CD14-positive monocyte (primary cell): Measurements from ENCODE around the gene WDTC1. TPM values are rescaled to one million over a fixed set of nuclear protein-coding genes. Genes with fewer than 3 reads are reported as not detected.
"Not testable (repeated sequence)": the region's sequence is repeated elsewhere in the genome, so short reads cannot be mapped to it uniquely, and the experiment has no call there.

Experiments
- DNase-seq, 3 donors: peaks; one replicate each; pipeline ENCODE4 v3.0.0-alpha.2; 2011 to 2022
- H2AFZ ChIP-seq: 2 replicates; pipeline ENCODE4 v1.6.0; 2012; ENCODE audit warnings: mild to moderate bottlenecking, low read depth, low read length, inconsistent platforms; ENCODE audit not compliant: insufficient read depth, poor library complexity, severe bottlenecking
- H3K27ac ChIP-seq, 2 donors: 1 replicate in 1 of 2; 2 replicates in 1 of 2; pipeline ENCODE4 v1.5.1; 2012 to 2013; ENCODE audit warnings: low read length in 2 of 2, control low read depth in 1 of 2, inconsistent platforms in 1 of 2, low read depth in 1 of 2, mild to moderate bottlenecking in 1 of 2
- H3K27me3 ChIP-seq, 2 donors: one replicate each; pipeline versions ENCODE4 v1.6.0 to v1.6.1; 2011 to 2013; ENCODE audit warnings: low read length in 2 of 2; ENCODE audit not compliant: control insufficient read depth in 2 of 2, insufficient read depth in 2 of 2
- H3K36me3 ChIP-seq, 2 donors: replicated peaks in 1 of 2; 1 replicate in 1 of 2; 2 replicates in 1 of 2; pipeline versions ENCODE4 v1.5.1 to v1.6.1; 2012 to 2013; ENCODE audit warnings: low read length in 2 of 2, control low read depth in 1 of 2, inconsistent platforms in 1 of 2, mild to moderate bottlenecking in 1 of 2; ENCODE audit not compliant: insufficient read depth in 2 of 2, control insufficient read depth in 1 of 2
- H3K4me1 ChIP-seq, 2 donors: 1 replicate in 1 of 2; 2 replicates in 1 of 2; pipeline versions ENCODE4 v1.5.1 to v1.6.1; 2012 to 2013; ENCODE audit warnings: low read length in 2 of 2, control low read depth in 1 of 2, inconsistent platforms in 1 of 2, mild to moderate bottlenecking in 1 of 2, moderate library complexity in 1 of 2; ENCODE audit not compliant: insufficient read depth in 2 of 2, control insufficient read depth in 1 of 2
- H3K4me2 ChIP-seq: replicated peaks from 2 replicates; pipeline ENCODE3; 2012; ENCODE audit warnings: low read length, moderate library complexity, mild to moderate bottlenecking; ENCODE audit not compliant: poor library complexity, severe bottlenecking; ENCODE audit errors: extremely low read depth
- H3K4me3 ChIP-seq, 3 experiments: fragments of 200-600 bp in 1 of 3; sonication (generic) in 1 of 3; replicated peaks in 1 of 3; 1 replicate in 2 of 3; 2 replicates in 1 of 3; pipeline ENCODE4 v1.5.1; 2011 to 2013; ENCODE audit warnings: low read length in 3 of 3, mild to moderate bottlenecking in 3 of 3, control low read depth in 2 of 3, low read depth in 2 of 3, inconsistent platforms in 1 of 3, moderate library complexity in 1 of 3
- H3K79me2 ChIP-seq: 2 replicates; pipeline ENCODE4 v1.6.0; 2012; ENCODE audit warnings: mild to moderate bottlenecking, control low read depth, inconsistent platforms, low read length, moderate library complexity; ENCODE audit not compliant: insufficient read depth
- H3K9ac ChIP-seq: 2 replicates; pipeline ENCODE4 v1.6.0; 2017; ENCODE audit warnings: low read length, mild to moderate bottlenecking; ENCODE audit not compliant: insufficient read depth, poor library complexity, severe bottlenecking
- H3K9me3 ChIP-seq, 2 donors: replicated peaks in 1 of 2; 1 replicate in 1 of 2; 2 replicates in 1 of 2; pipeline versions ENCODE4 v1.5.1 to v1.6.1; 2012 to 2013; ENCODE audit warnings: low read length in 2 of 2, control low read depth in 1 of 2; ENCODE audit not compliant: control insufficient read depth in 1 of 2, insufficient read depth in 1 of 2
- H4K20me1 ChIP-seq: 2 replicates; pipeline ENCODE4 v1.6.0; 2012; ENCODE audit warnings: mild to moderate bottlenecking, low read length, control low read depth, moderate library complexity; ENCODE audit not compliant: insufficient read depth
- H3K27ac Mint-ChIP-seq, 7 donors: one replicate each; pipeline ENCODE4 v1.8.0; 2020; ENCODE audit warnings: mild to moderate bottlenecking in 7 of 7, mixed read lengths in 7 of 7, moderate library complexity in 6 of 7, inconsistent platforms in 2 of 7
- H3K27me3 Mint-ChIP-seq, 3 donors: one replicate each; pipeline ENCODE4 v1.8.0; 2021 to 2022; ENCODE audit warnings: low read depth in 3 of 3, mild to moderate bottlenecking in 3 of 3, mixed read lengths in 3 of 3, moderate library complexity in 3 of 3, inconsistent platforms in 1 of 3
- H3K36me3 Mint-ChIP-seq, 2 donors: one replicate each; pipeline ENCODE4 v1.8.0; 2020; ENCODE audit warnings: mixed read lengths in 2 of 2, inconsistent platforms in 1 of 2, mild to moderate bottlenecking in 1 of 2
- H3K4me1 Mint-ChIP-seq: one replicate; pipeline ENCODE4 v1.8.0; 2020; ENCODE audit warnings: mild to moderate bottlenecking, mixed read lengths
- H3K4me3 Mint-ChIP-seq, 2 donors: one replicate each; pipeline ENCODE4 v1.8.0; 2020; ENCODE audit warnings: mild to moderate bottlenecking in 2 of 2, mixed read lengths in 2 of 2, moderate library complexity in 1 of 2
- H3K9me3 Mint-ChIP-seq, 7 donors: one replicate each; pipeline ENCODE4 v1.8.0; 2020 to 2022; ENCODE audit warnings: mixed read lengths in 7 of 7, mild to moderate bottlenecking in 6 of 7, moderate library complexity in 6 of 7, inconsistent platforms in 2 of 7
- CTCF ChIP-seq: fragments of 200-600 bp; IDR thresholded peaks from one replicate; pipeline ENCODE4 v1.8.0; 2022; ENCODE audit warnings: antibody characterized with exemption, mild to moderate bottlenecking
- WGBS: methylation state at CpG from one replicate; pipeline ENCODE4 v1.1.5; 2013; ENCODE audit warnings: missing lambda C conversion rate; ENCODE audit not compliant: insufficient coverage; 5-methylcytosine and 5-hydroxymethylcytosine counted together
- intact Hi-C, 2 donors: fragments of 100-400 bp; cut with micrococcal nuclease; formaldehyde crosslinking; loops; one replicate each; pipeline versions ENCODE4 v1.15.0 to v1.15.1; 2023
- polyA plus RNA-seq, 3 donors: library from polyadenylated mRNA; depleted of rRNA in 1 of 3; unstranded in 2 of 3; stranded (reverse) in 1 of 3; fragments of 300-500 nt in 2 of 3; fragments of >200 nt in 1 of 3; fragmentation: Illumina TruSeq in 2 of 3; gene quantifications; 1 replicate in 2 of 3; 2 replicates in 1 of 3; pipeline ENCODE4 v1.2.3, GENCODE V29; 2012 to 2021

Gene WDTC1
- polyA plus RNA-seq, 3 donors, result 2.1 to 26.6 (median 4.3) TPM

- Mint-ChIP-seq H3K9me3 (peaks cover 0 to 6% (median 0%) of the 10 kb centered on the region in 7 donors), H3K27ac (no peak overlapping the region), H3K27me3 (peaks cover 2 to 4% (median 3%) of the 10 kb centered on the region in 3 donors), H3K4me1 (no peaks in the 10 kb centered on the region), H3K4me3 (no peak overlapping the region), H3K36me3 (no peaks in the 10 kb centered on the region)
- H3K36me3 ChIP-seq, result no peaks in the 10 kb centered on the region
- H3K4me1 ChIP-seq, result no peaks in the 10 kb centered on the region
- H3K27me3 ChIP-seq, result no peaks in the 10 kb centered on the region
- no peak for TF ChIP-seq CTCF
- intact Hi-C loops, result no loop called here
- no peak for DNase-seq
- WGBS, result no CpG with 5 or more reads among the region's 2 CpGs
- no peaks in the 10 kb centered on the region for H4K20me1 ChIP-seq
- H3K9ac ChIP-seq, result no peak overlapping the region
- H3K27ac ChIP-seq, result no peak overlapping the region
- H3K79me2 ChIP-seq, result no peaks in the 10 kb centered on the region
- no peak overlapping the region for H3K4me3 ChIP-seq
- H2AFZ ChIP-seq, result no peak overlapping the region
- no peaks in the 10 kb centered on the region for H3K9me3 ChIP-seq
- H3K4me2 ChIP-seq, result no peak overlapping the region
Observed at GRCh38 chr1:27220096-27220495, 14.3 kb upstream of the WDTC1 start.

GRCh38 chr1:27220702-27221497, 13.5 kb upstream of the WDTC1 start:
- H3K4me1 ChIP-seq, H3K4me1 Mint-ChIP-seq, H3K9ac ChIP-seq, H3K36me3 Mint-ChIP-seq, H3K27ac Mint-ChIP-seq, H3K27ac ChIP-seq, H3K9me3 Mint-ChIP-seq, H3K9me3 ChIP-seq, H4K20me1 ChIP-seq, H2AFZ ChIP-seq, H3K27me3 ChIP-seq, H3K4me3 Mint-ChIP-seq, H3K36me3 ChIP-seq, H3K79me2 ChIP-seq, H3K4me2 ChIP-seq, DNase-seq, H3K27me3 Mint-ChIP-seq, intact Hi-C loops, H3K4me3 ChIP-seq: not testable (repeated sequence)
- WGBS, result no CpG with 5 or more reads among the region's 5 CpGs
